ENCODE results near the gene UNC93B1.

The UNC93B1 gene

DNA sequence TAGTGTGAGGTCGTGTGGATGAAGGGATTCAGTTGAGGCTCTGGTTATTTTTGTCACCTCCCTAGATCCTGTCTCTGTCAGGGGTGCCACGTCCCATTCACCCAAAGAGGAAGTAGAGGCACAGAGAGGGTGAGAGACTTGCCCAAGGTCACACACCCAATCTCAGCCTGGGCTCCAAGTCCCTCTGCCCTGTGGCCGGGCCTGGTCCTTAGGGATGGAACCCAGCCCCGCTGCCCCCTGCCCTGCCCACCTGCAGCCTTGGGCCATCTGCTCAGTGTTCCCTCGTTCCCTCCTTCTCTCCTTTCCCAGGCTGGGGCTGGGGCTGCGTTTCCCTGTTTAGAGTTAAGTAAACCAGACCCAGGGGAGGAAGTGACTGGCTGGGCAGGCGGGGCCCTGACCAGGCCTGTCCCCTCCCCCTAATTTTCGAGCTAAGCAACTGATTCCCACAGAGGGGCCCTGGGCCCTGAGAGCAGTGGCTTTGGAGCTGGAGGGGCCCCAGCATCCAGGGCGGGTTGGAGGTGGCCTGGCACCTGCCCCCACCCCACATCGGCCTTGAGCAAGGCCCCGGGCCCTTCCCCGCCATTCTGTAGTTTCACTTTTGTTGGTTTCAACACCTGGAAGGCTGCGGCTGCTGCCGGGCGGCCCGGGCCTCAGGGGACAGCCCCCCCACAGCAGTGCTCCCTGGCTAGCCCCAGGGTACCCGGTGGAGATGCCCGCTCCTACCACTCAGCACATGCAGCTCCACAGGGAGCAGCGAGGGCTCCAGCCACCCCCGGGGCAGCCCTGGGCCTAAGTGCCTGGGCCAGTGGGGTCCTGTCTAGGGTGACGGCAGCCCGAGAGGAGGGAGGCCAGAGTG lies 36.4 kb upstream of the UNC93B1 start:
- no peak for DNase-seq (ENCODE audit: low read depth, low spot score)

DNA sequence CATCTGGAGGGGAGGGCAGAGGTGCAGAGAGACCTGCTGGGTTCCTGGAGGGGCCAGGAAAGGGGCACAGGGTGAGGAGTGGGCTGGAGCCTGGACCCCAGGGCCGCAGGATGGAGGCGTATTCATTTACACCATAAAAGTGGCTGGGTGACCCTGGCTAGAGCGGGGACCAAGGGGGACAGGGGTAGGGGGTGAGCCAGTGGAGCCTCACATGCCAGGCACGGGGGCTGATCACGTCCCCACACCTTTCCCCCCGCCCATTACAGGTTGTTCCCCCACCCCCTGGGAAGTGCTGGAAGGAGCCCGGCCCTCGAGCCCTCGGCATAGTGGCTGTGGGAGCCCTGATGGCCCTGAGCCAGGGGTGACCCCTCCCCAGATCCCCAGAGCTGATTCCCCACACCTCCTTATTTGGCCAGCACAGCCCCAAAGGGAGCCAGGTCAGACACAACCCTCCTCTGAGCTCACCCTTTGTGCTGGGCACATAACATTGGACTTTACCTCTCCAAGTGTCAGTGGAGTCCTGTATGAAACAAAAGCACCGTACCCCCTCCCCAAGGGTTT lies 35.7 kb upstream of the UNC93B1 start:
- DNase-seq (ENCODE audit: low read depth, low spot score): no peak

DNA sequence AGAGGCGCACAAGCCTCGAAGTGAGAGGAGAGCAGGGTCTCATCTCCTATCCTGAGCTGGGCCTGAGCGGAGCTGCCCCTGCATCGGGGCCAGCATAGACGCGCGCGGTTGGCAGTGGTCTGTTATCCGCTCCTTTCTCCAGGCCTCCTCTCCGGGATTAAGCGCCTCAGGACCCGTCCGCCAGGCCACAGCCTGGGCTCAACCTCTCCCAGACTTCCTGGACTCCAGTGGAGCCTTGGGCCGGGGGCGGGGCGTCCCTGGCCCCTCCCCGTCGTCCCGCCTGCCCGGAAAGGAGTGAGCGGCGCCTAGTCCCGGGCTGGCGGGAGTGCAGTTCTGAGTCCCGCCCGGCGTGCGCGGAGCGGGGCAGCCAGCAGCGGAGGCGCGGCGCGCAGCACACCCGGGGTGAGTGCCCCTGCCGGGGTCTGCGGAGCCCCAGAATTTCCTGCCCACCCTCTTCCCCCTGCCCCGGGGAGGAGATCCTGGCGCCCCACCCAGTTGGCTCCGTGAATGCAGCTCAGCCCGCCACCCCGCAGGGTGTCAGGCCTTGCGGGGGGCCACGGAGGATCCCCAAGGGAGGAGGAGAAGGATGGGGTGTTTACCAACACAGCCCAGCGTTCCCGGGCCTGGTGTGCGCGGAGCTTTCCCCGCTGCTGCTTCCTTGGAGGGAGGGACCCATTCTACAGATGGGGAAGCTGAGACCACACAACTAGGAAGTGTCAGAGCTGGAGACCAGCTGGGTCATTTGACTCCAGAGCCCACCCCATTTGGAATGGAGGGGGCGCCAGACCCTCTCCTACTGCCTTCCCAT lies 35.0 kb upstream of the UNC93B1 start, which contains the start of gene TCIRG1:
TSS of gene TCIRG1 (plus strand) at position 308 of the 808 bp plus-strand sequence. CDS start 2,247 bp downstream, outside the sequence.
- DNase-seq (ENCODE audit: low read depth, low spot score): no peak

DNA sequence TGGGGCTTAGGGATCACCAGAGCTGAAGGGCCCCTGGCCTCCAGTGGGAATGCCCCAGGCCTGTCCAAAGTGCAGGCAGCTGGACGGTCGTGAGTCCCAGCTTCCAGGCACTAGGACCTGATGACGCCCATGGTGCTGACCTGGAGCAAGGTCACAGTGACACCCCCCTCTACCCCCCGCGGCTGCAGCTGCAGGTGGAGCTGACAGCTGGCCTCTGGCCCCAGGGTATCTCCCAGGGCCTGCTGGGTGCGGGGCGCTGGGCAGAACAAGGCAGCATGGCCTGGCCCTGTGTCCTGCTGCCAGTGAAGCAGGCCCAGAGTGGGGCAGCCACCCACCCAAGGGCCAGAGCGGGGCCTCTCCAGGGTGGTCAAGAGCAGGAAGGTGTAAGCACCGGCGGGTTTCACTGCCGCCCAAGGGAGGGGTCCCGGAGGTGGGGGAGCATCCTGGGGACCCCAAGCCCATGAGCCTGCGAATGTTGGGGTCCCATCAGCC lies 34.4 kb upstream of the UNC93B1 start:
- DNase-seq (ENCODE audit: low read depth, low spot score): no peak

DNA sequence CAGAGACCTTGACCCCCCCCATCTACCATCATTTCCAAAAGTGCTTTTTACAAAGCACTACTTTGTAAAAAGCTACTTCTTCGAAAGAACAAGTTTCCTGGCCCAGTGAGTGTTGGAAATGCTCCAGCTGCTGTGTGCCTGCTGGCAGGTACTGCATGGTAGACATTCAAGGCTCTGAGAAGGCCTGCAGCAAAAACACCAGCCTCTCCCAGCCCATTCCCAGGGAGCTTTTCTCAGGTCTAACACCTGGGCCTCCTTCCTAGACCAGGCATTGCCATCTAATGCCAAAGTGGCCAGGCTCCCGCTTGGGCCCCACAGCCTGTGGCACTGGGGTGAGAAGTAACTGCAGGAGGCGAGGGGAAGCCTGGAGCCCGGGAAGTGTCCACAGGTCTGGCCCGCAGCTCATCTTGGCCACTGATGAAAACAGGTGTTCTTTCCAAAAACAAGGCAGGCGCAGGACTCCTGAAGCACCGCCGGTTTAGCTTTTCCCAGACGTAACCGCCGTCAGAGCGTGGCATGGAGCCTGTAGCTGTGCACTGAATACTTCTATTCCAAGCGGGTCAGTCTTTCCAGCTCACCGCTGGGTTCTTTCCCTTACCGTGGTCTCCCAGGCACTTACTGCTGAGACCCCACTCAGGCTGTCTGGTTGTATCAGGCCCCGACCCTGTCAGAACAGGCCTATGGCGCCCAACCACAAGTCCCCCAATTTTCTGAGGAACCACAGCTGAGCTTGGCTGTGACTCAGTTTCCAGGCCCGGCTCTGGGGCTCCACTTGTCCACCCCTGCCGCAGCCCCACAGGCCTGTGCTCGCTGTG lies 33.7 kb upstream of the UNC93B1 start:
- no peak for DNase-seq (ENCODE audit: low read depth, low spot score)

DNA sequence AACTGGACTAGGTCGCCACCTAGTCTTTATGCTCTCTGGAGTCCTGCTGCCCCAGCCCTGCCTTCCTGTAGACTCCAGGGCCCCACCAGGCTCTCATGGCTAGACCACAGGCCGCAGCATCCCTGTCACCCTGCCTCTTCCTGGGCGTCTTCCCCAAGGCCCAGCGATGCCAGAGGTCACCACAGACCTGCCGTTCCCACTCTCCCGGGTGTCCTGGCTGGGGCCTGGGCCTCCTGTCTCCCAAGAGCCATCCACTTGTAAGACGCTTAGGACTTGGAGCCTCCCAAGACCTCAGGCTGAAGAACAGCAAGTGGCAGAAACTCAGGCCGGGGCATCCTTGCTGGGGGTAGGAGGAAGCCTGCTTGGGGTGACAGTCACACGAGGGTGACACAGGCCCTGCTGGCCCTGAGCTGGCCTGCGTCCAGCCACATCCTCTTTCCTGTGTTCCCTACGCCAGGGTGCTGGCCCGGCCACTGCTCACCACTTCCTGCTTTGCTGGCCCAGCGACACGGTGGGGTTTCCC lies 32.9 kb upstream of the UNC93B1 start:
- no peak for DNase-seq (ENCODE audit: low read depth, low spot score)

DNA sequence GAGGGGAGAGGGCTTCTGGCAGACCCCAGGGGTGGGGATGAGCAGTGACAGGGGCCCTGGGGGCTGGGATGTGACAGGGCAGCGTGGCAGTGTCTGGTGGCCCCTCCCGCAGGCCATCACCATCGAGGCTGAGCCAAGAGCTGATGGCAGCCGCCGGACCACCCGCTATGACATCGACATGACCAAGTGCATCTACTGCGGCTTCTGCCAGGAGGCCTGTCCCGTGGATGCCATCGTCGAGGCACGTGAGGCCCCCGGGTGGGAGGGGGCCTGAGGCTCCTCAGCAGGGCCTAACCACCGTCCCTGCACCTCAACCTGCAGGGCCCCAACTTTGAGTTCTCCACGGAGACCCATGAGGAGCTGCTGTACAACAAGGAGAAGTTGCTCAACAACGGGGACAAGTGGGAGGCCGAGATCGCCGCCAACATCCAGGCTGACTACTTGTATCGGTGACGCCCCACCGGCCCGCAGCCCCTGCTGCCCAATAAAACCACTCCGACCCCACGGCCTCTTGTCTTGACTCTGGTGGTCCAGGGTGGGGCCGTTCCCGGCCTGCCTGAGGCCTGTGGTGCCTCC lies 32.3 kb upstream of the UNC93B1 start:
- DNase-seq (ENCODE audit: low read depth, low spot score): no peak

DNA sequence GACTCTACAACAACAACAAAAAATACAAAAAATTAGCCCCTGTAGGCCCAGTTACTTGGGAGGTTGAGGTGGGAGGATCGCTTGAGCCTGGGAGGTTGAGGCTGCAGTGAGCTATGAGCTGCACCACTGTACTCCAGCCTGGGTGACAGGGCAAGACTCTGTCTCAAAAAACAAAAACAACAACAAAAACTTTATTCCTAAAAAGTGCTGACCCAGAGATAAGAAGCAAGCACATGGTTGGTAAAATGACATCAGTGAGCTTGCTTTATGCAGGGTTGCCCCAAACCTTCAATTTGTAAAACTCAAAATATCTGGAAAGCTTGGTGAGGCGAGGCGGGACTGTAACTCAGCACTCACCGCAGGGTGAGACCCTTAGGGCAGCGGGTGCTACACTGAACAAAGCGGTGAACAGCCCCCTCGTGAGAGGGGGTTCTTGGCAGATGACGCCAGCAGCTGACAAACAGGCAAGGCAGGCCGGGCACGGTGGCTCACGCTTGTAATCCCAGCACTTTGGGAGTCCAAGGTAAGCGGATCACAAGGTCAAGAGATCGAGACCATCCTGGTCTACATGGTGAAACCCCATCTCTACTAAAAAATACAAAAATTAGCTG lies 31.5 kb upstream of the UNC93B1 start:
- no peak for DNase-seq (ENCODE audit: low read depth, low spot score)

DNA sequence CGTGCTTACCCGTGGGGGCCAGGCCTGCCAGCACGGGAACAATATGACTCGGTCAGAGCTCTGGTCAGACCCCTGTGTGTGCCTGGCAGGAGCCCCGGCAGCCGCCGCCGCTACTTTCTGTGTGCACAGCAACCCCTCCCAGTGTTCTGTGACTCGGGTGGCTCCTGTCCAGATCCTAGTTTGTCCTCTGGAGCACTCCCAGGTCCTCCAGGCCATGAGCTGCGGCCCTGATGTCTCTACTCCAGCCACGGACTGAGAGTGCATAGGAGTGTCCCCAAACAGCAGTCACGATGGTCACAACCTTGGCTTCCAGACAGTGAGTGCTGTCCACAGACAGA lies 29.8 kb upstream of the UNC93B1 start:
- no peak for DNase-seq (ENCODE audit: low read depth, low spot score)

DNA sequence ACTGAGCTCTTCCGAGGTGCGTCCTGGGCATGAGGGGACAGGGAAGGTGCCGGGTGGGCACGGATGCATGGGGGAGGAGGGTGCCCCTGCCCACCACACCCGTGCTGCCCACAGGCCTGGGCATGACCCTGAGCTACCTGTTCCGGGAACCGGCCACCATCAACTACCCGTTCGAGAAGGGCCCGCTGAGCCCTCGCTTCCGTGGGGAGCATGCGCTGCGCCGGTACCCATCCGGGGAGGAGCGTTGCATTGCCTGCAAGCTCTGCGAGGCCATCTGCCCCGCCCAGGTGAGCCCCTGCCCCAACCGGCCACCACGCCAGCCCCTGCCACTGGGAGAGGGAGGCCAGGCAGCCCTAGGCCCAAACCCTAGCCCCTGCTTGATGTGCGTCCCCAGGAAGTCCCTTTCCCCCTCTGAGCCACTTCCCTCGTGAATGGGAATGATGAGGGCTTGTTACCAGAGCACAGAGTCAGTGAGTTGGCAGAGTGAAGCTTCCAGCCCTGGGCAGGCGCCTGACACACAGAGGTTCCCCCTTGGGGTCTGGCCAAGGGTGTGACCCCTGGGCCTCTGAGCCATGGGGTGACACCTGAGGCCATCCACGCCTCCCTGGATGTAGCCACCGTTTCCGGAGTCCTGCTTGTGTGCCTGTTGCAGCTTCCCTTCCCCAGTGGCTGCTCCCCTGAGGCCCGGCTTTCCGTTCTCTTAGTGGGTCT lies 29.3 kb upstream of the UNC93B1 start:
- no peak for DNase-seq (ENCODE audit: low read depth, low spot score)

DNA sequence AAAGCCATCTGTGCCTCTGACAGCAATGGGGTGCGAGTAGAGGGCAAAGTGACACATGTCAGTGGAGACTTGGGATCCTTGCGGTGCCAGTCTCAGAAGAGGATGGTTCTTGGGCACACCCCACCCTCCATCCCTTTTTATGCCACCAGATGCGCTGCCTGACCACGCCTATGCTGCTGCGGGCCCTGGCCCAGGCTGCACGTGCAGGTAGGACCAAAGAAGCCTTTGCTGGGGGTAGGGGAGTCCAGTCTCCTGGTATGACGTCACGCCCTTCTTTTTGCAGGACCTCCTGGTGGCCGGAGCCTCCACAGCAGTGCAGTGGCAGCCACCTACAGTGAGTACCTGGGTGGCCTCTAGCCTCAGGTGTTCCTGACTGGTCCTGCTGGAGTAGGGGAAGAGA lies 28.1 kb upstream of the UNC93B1 start:
- no peak for DNase-seq (ENCODE audit: low read depth, low spot score)

DNA sequence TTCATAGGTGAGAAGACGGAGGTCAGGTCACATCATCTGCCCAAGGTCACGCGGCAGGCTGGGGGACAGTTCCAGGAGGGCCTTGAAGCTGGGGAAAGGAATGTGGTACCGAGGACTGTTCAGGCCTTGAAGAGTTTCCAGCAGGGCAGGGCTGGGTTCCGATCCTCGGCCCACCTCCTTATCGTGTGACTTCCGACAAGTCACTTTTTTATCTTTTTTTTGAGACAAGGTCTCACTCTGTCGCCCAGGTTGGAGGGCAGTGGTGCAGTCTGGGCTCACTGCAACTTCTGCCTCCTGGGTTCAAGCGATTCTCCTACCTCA lies 27.2 kb upstream of the UNC93B1 start:
- DNase-seq (ENCODE audit: low read depth, low spot score): no peak

DNA sequence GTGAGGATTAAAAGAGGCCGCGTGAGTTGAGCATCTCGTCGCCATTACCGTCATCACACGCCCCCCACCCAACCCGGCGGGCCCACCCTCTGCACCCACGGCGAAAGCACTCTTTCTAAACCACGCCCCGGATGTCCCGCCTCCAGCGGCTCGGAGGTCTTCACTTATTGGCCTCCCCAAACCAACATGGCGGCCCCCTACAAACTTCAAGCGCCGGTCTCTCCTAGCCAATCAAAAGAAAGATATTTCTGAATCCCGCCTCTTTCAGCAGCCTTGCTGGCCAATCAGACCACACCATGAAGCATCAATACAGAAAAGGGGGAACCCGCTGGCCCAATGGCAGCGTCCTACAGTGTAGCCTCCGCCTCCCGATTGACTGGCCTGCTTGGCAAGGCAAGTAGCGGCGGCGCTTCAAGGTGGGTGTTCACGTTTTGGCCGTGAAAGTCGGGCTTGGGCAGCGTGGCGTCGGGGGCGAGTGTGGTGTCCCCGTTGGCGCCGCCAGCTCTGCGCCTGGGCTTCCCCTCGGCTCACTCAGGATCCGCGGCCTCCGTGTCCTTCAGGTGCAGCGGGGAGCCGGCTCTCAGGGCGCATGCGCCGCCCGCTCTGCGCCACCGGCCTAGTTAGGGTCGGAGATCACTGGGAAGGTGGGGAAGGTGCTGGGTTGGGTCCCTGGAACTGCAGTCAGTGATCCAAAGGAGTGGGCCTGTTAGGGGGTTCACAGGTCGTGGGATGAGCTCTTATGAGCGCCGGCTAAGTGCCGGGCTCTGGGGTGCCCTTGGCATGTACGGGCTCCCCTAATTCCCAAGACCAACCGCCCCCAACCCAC lies 26.6 kb upstream of the UNC93B1 start, which contains the start of gene NDUFS8:
TSS of gene NDUFS8 (plus strand) at position 364 of the 826 bp plus-strand sequence. CDS start 1,471 bp downstream, outside the sequence.
- peak; percentile 96 for DNase-seq (ENCODE audit: low read depth, low spot score)

DNA sequence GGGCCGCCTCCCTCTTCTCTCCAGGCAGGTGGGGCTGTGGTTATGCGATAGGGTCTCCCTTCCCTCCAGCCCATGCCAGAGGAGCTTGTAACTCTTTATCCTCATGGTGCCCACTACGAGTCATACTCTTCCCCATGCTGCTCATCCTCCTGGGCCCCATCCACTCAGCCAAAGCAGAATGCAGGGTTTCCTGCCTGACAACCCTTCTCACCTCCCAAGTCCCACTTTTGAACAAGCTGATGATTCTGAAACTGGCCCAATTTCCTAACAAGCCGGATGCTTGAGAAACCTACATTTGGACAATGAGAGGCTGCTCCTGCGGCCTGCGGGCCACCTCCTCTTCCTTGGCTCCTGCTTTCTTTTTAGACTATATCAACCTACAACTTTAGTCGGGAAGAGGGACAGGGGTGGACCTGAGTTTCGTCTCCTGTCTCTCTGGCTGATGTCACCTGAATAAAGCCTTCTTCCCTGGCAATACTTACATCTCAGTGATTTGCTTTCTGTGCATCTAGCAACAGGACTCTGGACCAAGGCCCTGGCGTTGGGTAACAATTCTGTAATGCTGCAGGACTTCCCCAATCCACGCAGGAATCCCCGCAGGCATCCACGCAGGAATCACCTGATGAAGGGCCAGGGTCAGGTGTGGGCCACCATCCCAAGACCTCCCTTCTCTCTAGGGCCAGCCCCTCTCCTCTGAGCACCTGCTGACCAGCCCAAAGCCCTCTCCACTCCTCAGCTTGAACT lies 25.1 kb upstream of the UNC93B1 start:
- DNase-seq (ENCODE audit: low read depth, low spot score): no peak

DNA sequence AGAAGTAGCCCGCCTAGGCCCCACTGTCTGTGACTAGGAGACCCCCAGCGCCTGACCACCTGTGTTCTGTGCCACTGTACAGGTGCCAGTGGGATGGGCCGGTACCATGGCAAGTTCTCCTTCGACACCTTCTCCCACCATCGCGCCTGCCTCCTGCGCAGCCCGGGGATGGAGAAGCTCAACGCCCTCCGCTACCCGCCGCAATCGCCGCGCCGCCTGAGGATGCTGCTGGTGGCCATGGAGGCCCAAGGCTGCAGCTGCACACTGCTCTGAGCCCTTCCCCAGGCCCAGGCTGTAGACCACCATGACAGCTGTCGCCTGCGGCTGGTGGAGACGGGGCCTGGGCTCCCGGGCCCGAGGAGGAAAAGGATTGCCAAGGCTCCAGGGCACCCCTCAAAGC lies 23.8 kb upstream of the UNC93B1 start:
- DNase-seq (ENCODE audit: low read depth, low spot score): no peak

DNA sequence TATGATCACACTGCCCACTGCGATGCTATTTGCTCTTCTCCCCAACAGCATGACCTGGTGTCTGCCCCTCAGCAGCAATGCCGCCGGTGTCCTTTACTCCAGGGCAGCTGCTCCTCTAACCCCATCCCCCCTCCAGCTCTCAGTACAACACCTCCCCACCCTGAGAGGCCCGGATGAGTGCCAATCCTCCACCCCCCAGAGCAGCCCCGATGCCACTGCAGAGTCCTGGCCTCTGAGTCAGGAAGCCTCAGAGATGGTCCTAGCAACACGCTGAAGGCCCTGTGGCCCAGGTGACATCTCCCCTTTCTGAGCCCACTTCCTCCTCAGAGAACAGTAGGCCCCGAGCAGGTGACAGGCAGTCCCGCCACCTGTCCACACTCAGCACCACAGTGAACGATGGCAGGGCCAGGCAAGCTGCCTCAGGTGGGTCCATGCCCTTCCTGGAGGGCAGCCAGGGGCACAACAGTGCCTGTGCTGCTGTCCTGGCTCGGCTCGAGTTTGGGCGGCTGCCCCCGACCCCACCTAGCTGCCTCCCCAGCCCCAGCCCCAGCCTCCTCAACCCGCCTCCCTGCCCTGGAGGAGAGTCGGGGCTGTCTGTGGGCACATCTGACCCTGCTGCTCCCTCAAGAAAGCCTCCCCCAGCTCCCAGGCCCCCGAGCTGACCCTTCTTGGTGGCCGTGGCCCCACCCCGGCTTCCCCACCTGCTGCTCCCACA lies 22.7 kb upstream of the UNC93B1 start:
- no peak for DNase-seq (ENCODE audit: low read depth, low spot score)

DNA sequence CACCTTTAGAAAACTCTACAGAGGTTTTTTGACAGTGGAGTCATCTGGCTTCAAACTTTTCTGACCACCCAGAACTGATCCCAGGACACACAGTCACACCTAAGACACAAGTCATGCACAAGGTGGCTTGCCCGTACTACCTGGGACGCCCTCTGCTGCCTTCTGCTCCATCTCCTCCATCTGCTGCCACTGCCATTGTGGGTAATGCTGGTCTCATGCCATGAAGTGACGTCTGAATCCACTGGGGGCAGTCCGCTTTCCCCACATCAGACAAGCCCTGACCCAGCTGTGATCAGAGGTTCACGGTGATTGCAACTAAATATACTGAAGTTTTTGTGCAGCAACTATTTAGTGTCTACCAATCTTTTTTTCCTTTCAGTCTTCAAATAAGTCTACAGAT lies 21.1 kb upstream of the UNC93B1 start:
- DNase-seq (ENCODE audit: low read depth, low spot score): no peak

DNA sequence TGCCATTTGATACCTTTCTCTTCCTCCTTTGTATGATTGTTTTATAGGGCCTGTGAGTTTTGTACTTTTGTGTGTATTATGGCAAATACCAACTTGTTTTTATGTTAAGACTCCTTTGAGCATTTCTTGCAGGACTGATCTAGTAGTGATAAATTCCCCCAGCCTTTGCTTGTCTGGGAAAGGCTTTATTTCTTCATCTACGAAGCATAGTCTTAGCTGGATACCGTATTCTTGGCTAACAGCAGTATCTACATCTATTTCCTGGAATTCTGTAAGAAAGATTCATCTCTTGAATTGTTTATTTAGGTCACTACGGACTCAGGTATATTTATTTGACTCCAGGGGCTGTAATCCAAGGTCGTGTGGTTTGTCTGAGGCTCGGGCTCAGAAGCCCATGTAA lies 20.6 kb upstream of the UNC93B1 start:
- no peak for DNase-seq (ENCODE audit: low read depth, low spot score)

Data from brain pericyte (primary cell).